ENCODE data around the gene CNIH3.

The CNIH3 gene

GRCh38 chr1:224721000-224721399, 104.9 kb downstream of the CNIH3 start:
- WGBS = 96% methylated on average over 6 of the region's 7 CpGs
- Histone ChIP-seq H3K4me1 (ENCODE audit: insufficient read depth, low read length) (peaks cover 10% of the 10 kb centered on the region), H3K4me3 (ENCODE audit: low read length) (no peak overlapping the region), H3K36me3 (ENCODE audit: insufficient read depth, low read length) (no peaks in the 10 kb centered on the region), H3K9me3 (ENCODE audit: insufficient read depth, low read depth, low read length) (no peaks in the 10 kb centered on the region), H3K27ac (ENCODE audit: low read depth, low read length) (no peak overlapping the region), H3K9ac (ENCODE audit: low read depth, low read length) (no peak overlapping the region), H3K27me3 (ENCODE audit: insufficient read depth, low read length) (no peaks in the 10 kb centered on the region)

- no peak overlapping the region for H3K9ac ChIP-seq (ENCODE audit: low read depth, low read length)
- no peak overlapping the region for H3K4me3 ChIP-seq (ENCODE audit: low read length)
- no peaks in the 10 kb centered on the region for H3K9me3 ChIP-seq (ENCODE audit: insufficient read depth, low read depth, low read length)
- WGBS = 76% methylated on average over 8 of the region's 8 CpGs
- no peak overlapping the region for H3K27ac ChIP-seq (ENCODE audit: low read depth, low read length)
- no peaks in the 10 kb centered on the region for H3K27me3 ChIP-seq (ENCODE audit: insufficient read depth, low read length)
- peaks cover 10% of the 10 kb centered on the region for H3K4me1 ChIP-seq (ENCODE audit: insufficient read depth, low read length)
- H3K36me3 ChIP-seq (ENCODE audit: insufficient read depth, low read length) = no peaks in the 10 kb centered on the region
Observed at GRCh38 chr1:224722838-224723237, 106.7 kb downstream of the CNIH3 start.

- H3K36me3 ChIP-seq (ENCODE audit: insufficient read depth, low read length) = no peaks in the 10 kb centered on the region
- no peaks in the 10 kb centered on the region for H3K9me3 ChIP-seq (ENCODE audit: insufficient read depth, low read depth, low read length)
- no peak overlapping the region for H3K9ac ChIP-seq (ENCODE audit: low read depth, low read length)
- peaks cover 10% of the 10 kb centered on the region for H3K4me1 ChIP-seq (ENCODE audit: insufficient read depth, low read length)
- no peaks in the 10 kb centered on the region for H3K27me3 ChIP-seq (ENCODE audit: insufficient read depth, low read length)
- H3K4me3 ChIP-seq (ENCODE audit: low read length) = no peak overlapping the region
- H3K27ac ChIP-seq (ENCODE audit: low read depth, low read length) = no peak overlapping the region
- WGBS = 97% methylated on average over 2 of the region's 2 CpGs
Observed at GRCh38 chr1:224724566-224724965, 108.4 kb downstream of the CNIH3 start.

GRCh38 chr1:224726441-224727182, 110.5 kb downstream of the CNIH3 start:
- WGBS = 91% methylated on average over 10 of the region's 10 CpGs
- H3K9ac ChIP-seq (ENCODE audit: low read depth, low read length) = no peak overlapping the region

GRCh38 chr1:224727351-224728289, 111.5 kb downstream of the CNIH3 start:
- WGBS = 91% methylated on average over 6 of the region's 6 CpGs
- Histone ChIP-seq H3K9ac (ENCODE audit: low read depth, low read length) (no peak overlapping the region), H3K4me3 (ENCODE audit: low read length) (no peak overlapping the region), H3K9me3 (ENCODE audit: insufficient read depth, low read depth, low read length) (no peaks in the 10 kb centered on the region), H3K27me3 (ENCODE audit: insufficient read depth, low read length) (no peaks in the 10 kb centered on the region), H3K4me1 (ENCODE audit: insufficient read depth, low read length) (no peaks in the 10 kb centered on the region), H3K36me3 (ENCODE audit: insufficient read depth, low read length) (no peaks in the 10 kb centered on the region), H3K27ac (ENCODE audit: low read depth, low read length) (no peak overlapping the region)

More at GRCh38 chr1:224726441-224727182, 110.5 kb downstream of the CNIH3 start:
- Histone ChIP-seq H3K4me3 (ENCODE audit: low read length) (no peak overlapping the region), H3K9me3 (ENCODE audit: insufficient read depth, low read depth, low read length) (no peaks in the 10 kb centered on the region), H3K27ac (ENCODE audit: low read depth, low read length) (no peak overlapping the region), H3K36me3 (ENCODE audit: insufficient read depth, low read length) (no peaks in the 10 kb centered on the region), H3K4me1 (ENCODE audit: insufficient read depth, low read length) (no peaks in the 10 kb centered on the region), H3K27me3 (ENCODE audit: insufficient read depth, low read length) (no peaks in the 10 kb centered on the region)

- Histone ChIP-seq H3K9ac (ENCODE audit: low read depth, low read length) (no peak overlapping the region), H3K4me3 (ENCODE audit: low read length) (no peak overlapping the region), H3K36me3 (ENCODE audit: insufficient read depth, low read length) (no peaks in the 10 kb centered on the region), H3K9me3 (ENCODE audit: insufficient read depth, low read depth, low read length) (no peaks in the 10 kb centered on the region), H3K27ac (ENCODE audit: low read depth, low read length) (no peak overlapping the region), H3K4me1 (ENCODE audit: insufficient read depth, low read length) (no peaks in the 10 kb centered on the region), H3K27me3 (ENCODE audit: insufficient read depth, low read length) (no peaks in the 10 kb centered on the region)
- 93% methylated on average over 1 of the region's 1 CpG for WGBS
Observed at GRCh38 chr1:224730540-224730939, 114.4 kb downstream of the CNIH3 start.

GRCh38 chr1:224730965-224731364, 114.8 kb downstream of the CNIH3 start:
- H3K36me3 ChIP-seq (ENCODE audit: insufficient read depth, low read length) = no peaks in the 10 kb centered on the region
- H3K4me1 ChIP-seq (ENCODE audit: insufficient read depth, low read length) = no peaks in the 10 kb centered on the region
- no peak overlapping the region for H3K9ac ChIP-seq (ENCODE audit: low read depth, low read length)

GRCh38 chr1:224731633-224732032, 115.5 kb downstream of the CNIH3 start:
- H3K9ac ChIP-seq (ENCODE audit: low read depth, low read length) = no peak overlapping the region
- H3K27ac ChIP-seq (ENCODE audit: low read depth, low read length) = no peak overlapping the region
- no peak overlapping the region for H3K4me3 ChIP-seq (ENCODE audit: low read length)
- peaks cover 4% of the 10 kb centered on the region for H3K4me1 ChIP-seq (ENCODE audit: insufficient read depth, low read length)
- H3K36me3 ChIP-seq (ENCODE audit: insufficient read depth, low read length) = no peaks in the 10 kb centered on the region
- WGBS = 82% methylated on average over 3 of the region's 3 CpGs
- H3K9me3 ChIP-seq (ENCODE audit: insufficient read depth, low read depth, low read length) = no peaks in the 10 kb centered on the region
- no peaks in the 10 kb centered on the region for H3K27me3 ChIP-seq (ENCODE audit: insufficient read depth, low read length)

More at GRCh38 chr1:224730965-224731364, 114.8 kb downstream of the CNIH3 start:
- Histone ChIP-seq H3K9me3 (ENCODE audit: insufficient read depth, low read depth, low read length) (no peaks in the 10 kb centered on the region), H3K27me3 (ENCODE audit: insufficient read depth, low read length) (no peaks in the 10 kb centered on the region), H3K4me3 (ENCODE audit: low read length) (no peak overlapping the region), H3K27ac (ENCODE audit: low read depth, low read length) (no peak overlapping the region)

GRCh38 chr1:224732377-224733026, 116.4 kb downstream of the CNIH3 start:
- peaks cover 12% of the 10 kb centered on the region for H3K4me1 ChIP-seq (ENCODE audit: insufficient read depth, low read length)
- H3K27ac ChIP-seq (ENCODE audit: low read depth, low read length) = no peak overlapping the region
- H3K9ac ChIP-seq (ENCODE audit: low read depth, low read length) = no peak overlapping the region
- H3K9me3 ChIP-seq (ENCODE audit: insufficient read depth, low read depth, low read length) = no peaks in the 10 kb centered on the region
- H3K27me3 ChIP-seq (ENCODE audit: insufficient read depth, low read length) = 0 out of 2 replicates have a peak, but pooled peaks cover 4% of the 10 kb centered on the region
- WGBS = 80% methylated on average over 9 of the region's 9 CpGs
- no peaks in the 10 kb centered on the region for H3K36me3 ChIP-seq (ENCODE audit: insufficient read depth, low read length)
- H3K4me3 ChIP-seq (ENCODE audit: low read length) = no peak overlapping the region

- H3K36me3 ChIP-seq (ENCODE audit: insufficient read depth, low read length) = no peaks in the 10 kb centered on the region
- H3K9me3 ChIP-seq (ENCODE audit: insufficient read depth, low read depth, low read length) = no peaks in the 10 kb centered on the region
- peaks cover 19% of the 10 kb centered on the region for H3K4me1 ChIP-seq (ENCODE audit: insufficient read depth, low read length)
- no peak overlapping the region for H3K9ac ChIP-seq (ENCODE audit: low read depth, low read length)
- H3K27me3 ChIP-seq (ENCODE audit: insufficient read depth, low read length) = 0 out of 2 replicates have a peak, but pooled peaks cover 4% of the 10 kb centered on the region
- no peak overlapping the region for H3K4me3 ChIP-seq (ENCODE audit: low read length)
- 55% methylated on average over 12 of the region's 12 CpGs for WGBS
- H3K27ac ChIP-seq (ENCODE audit: low read depth, low read length) = no peak overlapping the region
Observed at GRCh38 chr1:224733027-224733911, 117.2 kb downstream of the CNIH3 start.

Measured in HUES64 (cell line).